Naive B cell (primary cell): ENCODE data around the gene PLA2G4F. TPM values are rescaled to one million over a fixed set of nuclear protein-coding genes. Genes with fewer than 3 reads are reported as not detected.
A peak's percentile ranks its signal among the peaks of the same experiment; 100 is the strongest.

Experiments used
- ATAC-seq, 2 donors: fragments of 150-1000 bp; cut with Tn5 transposase; 2 replicates each; pipeline ENCODE4 v1.10.0; 2021; ENCODE audit warnings: low read depth in 2 of 2, mild to moderate bottlenecking in 2 of 2, moderate library complexity in 2 of 2
- DNase-seq: peaks from one replicate; pipeline ENCODE4 v3.0.0; 2022
- H3K27ac Mint-ChIP-seq, 6 donors: one replicate each; pipeline ENCODE4 v1.8.0; 2020 to 2022; ENCODE audit warnings: mild to moderate bottlenecking in 6 of 6, mixed read lengths in 6 of 6, moderate library complexity in 5 of 6, inconsistent platforms in 2 of 6
- H3K27me3 Mint-ChIP-seq, 3 donors: one replicate each; pipeline ENCODE4 v1.8.0; 2021 to 2022; ENCODE audit warnings: mixed read lengths in 3 of 3, mild to moderate bottlenecking in 1 of 3
- H3K36me3 Mint-ChIP-seq, 2 donors: one replicate each; pipeline ENCODE4 v1.8.0; 2020 to 2022; ENCODE audit warnings: mixed read lengths in 2 of 2, inconsistent platforms in 1 of 2, mild to moderate bottlenecking in 1 of 2
- H3K4me1 Mint-ChIP-seq, 3 donors: one replicate each; pipeline ENCODE4 v1.8.0; 2020 to 2022; ENCODE audit warnings: mixed read lengths in 3 of 3, inconsistent platforms in 1 of 3, mild to moderate bottlenecking in 1 of 3, moderate library complexity in 1 of 3
- H3K4me3 Mint-ChIP-seq, 8 donors: one replicate each; pipeline ENCODE4 v1.8.0; 2020 to 2022; ENCODE audit warnings: mild to moderate bottlenecking in 8 of 8, mixed read lengths in 8 of 8, moderate library complexity in 8 of 8, inconsistent platforms in 2 of 8
- H3K9me3 Mint-ChIP-seq, 7 donors: one replicate each; pipeline ENCODE4 v1.8.0; 2020 to 2022; ENCODE audit warnings: mixed read lengths in 7 of 7, mild to moderate bottlenecking in 5 of 7, inconsistent platforms in 2 of 7, moderate library complexity in 1 of 7
- polyA plus RNA-seq, 6 donors: library from polyadenylated mRNA; unstranded; fragments of 300-500 nt; fragmentation: Illumina TruSeq; gene quantifications; one replicate each; pipeline ENCODE4 v1.2.3, GENCODE V29; 2021; ENCODE audit warnings: low read depth in 6 of 6

Gene PLA2G4F
- polyA plus RNA-seq, 6 donors from 2014 or later = not detected

- ATAC-seq (no peak), DNase-seq (no peak)
- Mint-ChIP-seq H3K27ac (no peak overlapping the region), H3K4me3 (no peak overlapping the region), H3K4me1 (no peaks in the 10 kb centered on the region), H3K36me3 (no peaks in the 10 kb centered on the region), H3K27me3 (peaks cover 7 to 43% (median 25%) of the 10 kb centered on the region in 3 donors), H3K9me3 (peaks cover 0 to 4% (median 0%) of the 10 kb centered on the region in 7 donors)
Measured at GRCh38 chr15:42130246-42130986, 26.0 kb downstream of the PLA2G4F start.

GRCh38 chr15:42129364-42129763 lies 27.1 kb downstream of the PLA2G4F start:
- Mint-ChIP-seq H3K27ac (no peak overlapping the region), H3K36me3 (no peaks in the 10 kb centered on the region), H3K4me1 (no peaks in the 10 kb centered on the region), H3K27me3 (peaks cover 7 to 43% (median 24%) of the 10 kb centered on the region in 3 donors), H3K9me3 (peaks cover 0 to 4% (median 0%) of the 10 kb centered on the region in 7 donors), H3K4me3 (no peak overlapping the region)
- DNase-seq (no peak), ATAC-seq (no peak)

- Mint-ChIP-seq H3K27ac (no peak overlapping the region), H3K4me3 (no peak overlapping the region), H3K27me3 (peaks cover 7 to 34% (median 24%) of the 10 kb centered on the region in 3 donors), H3K9me3 (peaks cover 0 to 4% (median 0%) of the 10 kb centered on the region in 7 donors), H3K36me3 (no peaks in the 10 kb centered on the region), H3K4me1 (no peaks in the 10 kb centered on the region)
- DNase-seq (no peak), ATAC-seq (no peak)
Measured at GRCh38 chr15:42128476-42128875, 28.0 kb downstream of the PLA2G4F start.

DNA sequence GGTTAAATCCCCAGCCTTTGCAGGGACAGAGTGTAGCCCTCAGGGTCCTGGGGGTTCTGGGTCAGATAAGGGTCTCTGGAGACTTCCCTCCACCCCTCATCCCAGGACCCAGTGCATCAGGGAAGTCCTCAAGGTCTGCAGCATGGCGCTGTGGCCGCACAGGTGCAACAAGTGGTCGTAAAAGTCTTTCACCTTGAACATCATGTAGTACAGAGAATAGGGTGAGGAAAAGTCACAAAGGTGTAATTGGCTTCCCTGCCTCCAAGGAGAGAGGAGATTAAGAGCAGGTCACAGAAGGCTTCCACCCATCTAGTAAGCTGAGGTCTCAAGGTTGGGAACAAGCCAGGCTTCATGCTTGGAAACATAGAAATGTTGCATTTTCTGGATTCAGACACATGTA lies 32.9 kb downstream of the PLA2G4F start:
- peaks cover 7 to 9% (median 7%) of the 10 kb centered on the region in 3 donors for H3K27me3 Mint-ChIP-seq
- no peak for ATAC-seq
- H3K36me3 Mint-ChIP-seq = no peaks in the 10 kb centered on the region
- no peak overlapping the region for H3K4me3 Mint-ChIP-seq
- peaks cover 0 to 4% (median 0%) of the 10 kb centered on the region in 7 donors for H3K9me3 Mint-ChIP-seq
- H3K4me1 Mint-ChIP-seq = no peaks in the 10 kb centered on the region
- H3K27ac Mint-ChIP-seq = no peak overlapping the region
- no peak for DNase-seq

DNA sequence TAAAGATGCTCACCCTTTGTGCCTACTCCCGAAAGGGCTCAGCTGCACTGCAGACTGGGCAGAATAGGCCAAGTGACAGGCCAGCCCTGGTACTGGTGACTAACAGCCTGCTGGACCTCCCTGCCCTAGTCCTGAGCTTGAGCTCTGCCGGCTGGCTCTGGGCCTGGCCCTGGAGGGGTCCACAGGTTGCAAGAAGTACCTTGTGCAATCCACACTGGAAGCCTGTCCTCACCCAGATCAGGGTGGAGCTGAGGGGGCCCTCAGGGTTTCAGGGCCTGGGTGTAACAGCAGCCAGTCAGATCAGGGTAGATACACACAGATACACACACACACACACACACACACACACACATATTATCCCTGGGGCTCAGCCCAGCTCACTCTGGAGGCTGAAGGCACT lies 34.8 kb downstream of the PLA2G4F start:
- DNase-seq (no peak), ATAC-seq (no peak)
- no peak overlapping the region for H3K4me3 Mint-ChIP-seq
- no peaks in the 10 kb centered on the region for H3K4me1 Mint-ChIP-seq
- H3K9me3 Mint-ChIP-seq = peaks cover 0 to 3% (median 0%) of the 10 kb centered on the region in 7 donors
- no peak overlapping the region for H3K27ac Mint-ChIP-seq
- no peaks in the 10 kb centered on the region for H3K36me3 Mint-ChIP-seq
- H3K27me3 Mint-ChIP-seq = no peaks in the 10 kb centered on the region

- H3K4me3 Mint-ChIP-seq = no peak overlapping the region
- H3K27me3 Mint-ChIP-seq = no peaks in the 10 kb centered on the region
- no peak for DNase-seq
- no peaks in the 10 kb centered on the region for H3K36me3 Mint-ChIP-seq
- no peaks in the 10 kb centered on the region for H3K4me1 Mint-ChIP-seq
- no peak overlapping the region for H3K27ac Mint-ChIP-seq
- peaks cover 0 to 6% (median 0%) of the 10 kb centered on the region in 7 donors for H3K9me3 Mint-ChIP-seq
- ATAC-seq = no peak
Measured at GRCh38 chr15:42121021-42121420, 35.4 kb downstream of the PLA2G4F start.

GRCh38 chr15:42120285-42120684 lies 36.2 kb downstream of the PLA2G4F start:
- H3K4me1 Mint-ChIP-seq = no peaks in the 10 kb centered on the region
- H3K27ac Mint-ChIP-seq = no peak overlapping the region
- ATAC-seq = no peak
- H3K27me3 Mint-ChIP-seq = no peaks in the 10 kb centered on the region
- H3K9me3 Mint-ChIP-seq = peaks cover 0 to 6% (median 0%) of the 10 kb centered on the region in 7 donors
- no peak overlapping the region for H3K4me3 Mint-ChIP-seq
- H3K36me3 Mint-ChIP-seq = no peaks in the 10 kb centered on the region
- no peak for DNase-seq

GRCh38 chr15:42119446-42119760 lies 37.0 kb downstream of the PLA2G4F start:
- ATAC-seq (no peak), DNase-seq (no peak)
- Mint-ChIP-seq H3K4me1 (no peaks in the 10 kb centered on the region), H3K27ac (no peak overlapping the region), H3K27me3 (no peaks in the 10 kb centered on the region), H3K4me3 (no peak overlapping the region), H3K36me3 (no peaks in the 10 kb centered on the region), H3K9me3 (peaks cover 0 to 6% (median 0%) of the 10 kb centered on the region in 7 donors)

DNA sequence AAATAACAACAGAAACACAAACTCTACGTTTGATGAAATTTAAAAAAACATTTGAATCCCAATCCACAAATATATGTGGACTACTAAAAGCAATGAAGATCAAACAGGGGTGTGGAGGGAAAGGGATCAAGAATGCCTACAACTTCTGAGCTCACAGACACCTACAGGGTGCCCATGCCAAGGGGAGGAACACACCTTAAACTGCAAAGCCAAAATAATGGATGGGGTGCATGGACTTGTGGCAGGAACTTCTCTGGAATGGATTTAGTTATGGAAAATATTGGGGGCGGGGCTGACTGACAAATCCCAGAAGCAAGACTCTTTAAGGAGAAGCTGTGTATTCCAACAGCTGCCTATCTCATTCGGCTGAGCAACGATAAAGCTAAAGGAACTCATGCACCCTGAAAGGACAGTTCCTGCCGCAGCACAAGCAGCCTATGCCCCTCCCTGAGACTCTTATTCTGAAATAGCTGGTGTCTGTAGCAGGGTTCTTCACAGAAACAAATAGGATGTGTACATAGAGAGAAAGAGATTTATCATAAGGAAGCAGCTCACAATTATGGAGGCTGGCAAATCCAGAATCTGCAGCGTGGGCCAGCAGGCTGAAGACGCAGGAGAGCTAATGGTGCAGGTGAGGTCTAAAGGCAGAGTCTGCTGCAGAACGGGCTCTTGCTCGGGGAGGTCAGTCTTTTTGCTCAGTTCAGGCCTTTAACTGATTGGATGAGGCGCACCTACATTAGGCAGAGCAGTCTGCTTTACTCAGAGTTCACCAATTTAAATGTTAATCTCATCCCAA lies 37.6 kb downstream of the PLA2G4F start:
- Mint-ChIP-seq H3K27ac (no peak overlapping the region), H3K36me3 (no peaks in the 10 kb centered on the region), H3K4me3 (peak overlapping the region in 1 of 8 donors; percentile 37), H3K4me1 (no peaks in the 10 kb centered on the region), H3K27me3 (no peaks in the 10 kb centered on the region), H3K9me3 (peaks cover 0 to 6% (median 0%) of the 10 kb centered on the region in 7 donors)
- DNase-seq (no peak), ATAC-seq (no peak)

DNA sequence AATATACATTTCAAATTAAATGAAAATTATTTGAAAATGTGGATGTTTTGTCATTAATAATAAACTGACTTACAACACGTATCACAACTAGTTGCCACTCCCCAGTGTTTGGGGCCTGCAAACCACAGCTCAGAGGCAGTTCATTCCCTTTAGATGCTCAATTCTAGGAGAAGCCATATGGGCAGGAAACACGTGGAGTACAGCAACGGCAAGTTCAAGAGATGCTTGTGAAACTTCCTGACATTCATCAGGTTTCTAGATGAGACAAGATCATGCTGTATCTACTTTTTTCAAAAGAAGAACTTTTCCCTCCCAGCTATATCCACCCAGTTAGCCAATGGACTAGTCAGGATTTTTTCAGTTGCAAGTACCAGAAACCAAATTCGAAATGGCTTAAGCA lies 44.5 kb downstream of the PLA2G4F start:
- DNase-seq = no peak
- H3K27me3 Mint-ChIP-seq = peaks cover 6 to 14% (median 10%) of the 10 kb centered on the region in 3 donors
- no peak overlapping the region for H3K27ac Mint-ChIP-seq
- H3K36me3 Mint-ChIP-seq = no peaks in the 10 kb centered on the region
- ATAC-seq = no peak
- peaks cover 3 to 9% (median 6%) of the 10 kb centered on the region in 3 donors for H3K4me1 Mint-ChIP-seq
- H3K4me3 Mint-ChIP-seq = no peak overlapping the region
- H3K9me3 Mint-ChIP-seq = peaks cover 0 to 13% (median 0%) of the 10 kb centered on the region in 7 donors

GRCh38 chr15:42110367-42110766 lies 46.1 kb downstream of the PLA2G4F start:
- no peaks in the 10 kb centered on the region for H3K36me3 Mint-ChIP-seq
- peaks cover 3 to 9% (median 6%) of the 10 kb centered on the region in 3 donors for H3K4me1 Mint-ChIP-seq
- H3K27ac Mint-ChIP-seq = no peak overlapping the region
- no peak overlapping the region for H3K4me3 Mint-ChIP-seq
- no peak for ATAC-seq
- H3K27me3 Mint-ChIP-seq = peaks cover 6 to 14% (median 10%) of the 10 kb centered on the region in 3 donors
- H3K9me3 Mint-ChIP-seq = peaks cover 0 to 8% (median 0%) of the 10 kb centered on the region in 7 donors
- DNase-seq = no peak

GRCh38 chr15:42108806-42109205 lies 47.6 kb downstream of the PLA2G4F start:
- no peak overlapping the region for H3K27ac Mint-ChIP-seq
- peaks cover 3 to 9% (median 6%) of the 10 kb centered on the region in 3 donors for H3K4me1 Mint-ChIP-seq
- peaks cover 6 to 14% (median 10%) of the 10 kb centered on the region in 3 donors for H3K27me3 Mint-ChIP-seq
- H3K9me3 Mint-ChIP-seq = peaks cover 0 to 8% (median 0%) of the 10 kb centered on the region in 7 donors
- H3K4me3 Mint-ChIP-seq = no peak overlapping the region
- DNase-seq (no peak), ATAC-seq (peak in 1 of 2 donors; percentile 43)
- H3K36me3 Mint-ChIP-seq = no peaks in the 10 kb centered on the region

DNA sequence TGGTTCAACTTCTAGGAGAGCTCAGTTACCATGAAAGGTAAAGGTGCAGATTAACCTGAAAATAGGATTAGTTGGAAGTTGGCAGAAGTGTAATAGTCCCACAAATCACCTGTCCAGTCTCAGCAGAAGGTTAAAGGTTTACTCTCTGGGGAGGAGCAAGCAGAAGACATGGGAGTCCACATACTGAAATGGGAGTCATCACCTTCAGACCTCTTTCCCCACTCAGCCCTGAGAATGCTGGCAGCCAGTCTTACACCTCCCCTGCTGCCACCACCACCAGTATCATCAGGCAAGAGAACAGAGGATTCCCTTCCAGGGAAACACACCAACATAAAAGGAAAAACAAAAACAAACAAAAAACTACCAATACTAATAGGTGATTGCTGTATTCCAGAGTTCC lies 48.2 kb downstream of the PLA2G4F start:
- H3K4me3 Mint-ChIP-seq = no peak overlapping the region
- peaks cover 0 to 8% (median 0%) of the 10 kb centered on the region in 7 donors for H3K9me3 Mint-ChIP-seq
- H3K27me3 Mint-ChIP-seq = peaks cover 6 to 14% (median 10%) of the 10 kb centered on the region in 3 donors
- H3K27ac Mint-ChIP-seq = no peak overlapping the region
- no peaks in the 10 kb centered on the region for H3K36me3 Mint-ChIP-seq
- H3K4me1 Mint-ChIP-seq = peaks cover 3 to 9% (median 6%) of the 10 kb centered on the region in 3 donors
- no peak for ATAC-seq
- DNase-seq = no peak

GRCh38 chr15:42107473-42107872 lies 49.0 kb downstream of the PLA2G4F start:
- no peak for ATAC-seq
- H3K4me3 Mint-ChIP-seq = no peak overlapping the region
- H3K36me3 Mint-ChIP-seq = no peaks in the 10 kb centered on the region
- no peak overlapping the region for H3K27ac Mint-ChIP-seq
- DNase-seq = no peak
- peaks cover 3 to 9% (median 6%) of the 10 kb centered on the region in 3 donors for H3K4me1 Mint-ChIP-seq
- peaks cover 6 to 14% (median 8%) of the 10 kb centered on the region in 3 donors for H3K27me3 Mint-ChIP-seq
- peaks cover 0 to 3% (median 0%) of the 10 kb centered on the region in 7 donors for H3K9me3 Mint-ChIP-seq
